H1 (cell line): ENCODE measurements around the gene PITX3. TPM values are rescaled to one million over a fixed set of nuclear protein-coding genes. Genes with fewer than 3 reads are reported as not detected.
"Not testable (repeated sequence)": the region's sequence is repeated elsewhere in the genome, so short reads cannot be mapped to it uniquely, and the experiment has no call there.

Experiments used
- CTCF ChIA-PET: fragments of 300-600 bp; sonication (Branson Sonifier 250); formaldehyde crosslinking; loops from one replicate; lab custom pipeline; 2021; ENCODE audit not compliant: partially characterized antibody; lab: Charles Lee
- POLR2A ChIA-PET: fragments of 300-600 bp; sonication (Branson Sonifier 250); formaldehyde crosslinking; loops from one replicate; lab custom pipeline; 2021; ENCODE audit warnings: inconsistent platforms; ENCODE audit not compliant: partially characterized antibody; lab: Charles Lee
- DNase-seq, 2 experiments: peaks; one replicate each; pipeline versions ENCODE4 v3.0.0 to v3.0.0-alpha.2; 2010 to 2022; ENCODE audit warnings: low spot score in 2 of 2, low read depth in 1 of 2, mixed read lengths in 1 of 2
- FAIRE-seq: peaks from 2 replicates; lab custom pipeline; 2011; peaks lifted over from hg19 to GRCh38; lab: Jason Lieb, UNC
- H2AFZ ChIP-seq: 2 replicates; pipeline ENCODE4 v1.8.1; 2012; ENCODE audit warnings: low read length, inconsistent platforms
- H2AK5ac ChIP-seq: 2 replicates; pipeline ENCODE4 v1.6.1; 2013; ENCODE audit warnings: low read depth, low read length
- H2BK120ac ChIP-seq: replicated peaks from 2 replicates; pipeline ENCODE3; 2013; ENCODE audit warnings: low read depth, low read length, inconsistent platforms
- H2BK12ac ChIP-seq: 2 replicates; pipeline ENCODE4 v1.6.1; 2013; ENCODE audit warnings: low read depth, low read length
- H2BK15ac ChIP-seq: 2 replicates; pipeline ENCODE4 v1.6.1; 2013; ENCODE audit warnings: low read length
- H2BK20ac ChIP-seq: 2 replicates; pipeline ENCODE4 v1.6.1; 2013; ENCODE audit warnings: low read length
- H2BK5ac ChIP-seq: 2 replicates; pipeline ENCODE4 v1.6.1; 2013; ENCODE audit warnings: low read depth, low read length
- H3K14ac ChIP-seq: 2 replicates; pipeline ENCODE4 v1.6.1; 2013; ENCODE audit warnings: inconsistent platforms; ENCODE audit not compliant: insufficient read length
- H3K18ac ChIP-seq: 2 replicates; pipeline ENCODE4 v1.6.1; 2013; ENCODE audit warnings: low read length; ENCODE audit errors: extremely low read depth
- H3K23ac ChIP-seq: 2 replicates; pipeline ENCODE4 v1.6.1; 2013; ENCODE audit warnings: inconsistent platforms; ENCODE audit not compliant: insufficient read length
- H3K23me2 ChIP-seq: 2 replicates; pipeline ENCODE4 v1.6.1; 2013; ENCODE audit warnings: low read depth, low read length
- H3K27ac ChIP-seq: 2 replicates; pipeline ENCODE4 v1.6.1; 2011; ENCODE audit warnings: low read depth, low read length, inconsistent platforms
- H3K27me3 ChIP-seq, 4 experiments: replicated peaks in 1 of 4; 1 replicate in 1 of 4; 2 replicates in 3 of 4; pipeline versions ENCODE4 v1.6.1 to v1.8.1; 2011 to 2013; ENCODE audit warnings: low read length in 3 of 4, mild to moderate bottlenecking in 3 of 4, inconsistent platforms in 2 of 4, mixed read lengths in 2 of 4, moderate library complexity in 1 of 4; ENCODE audit not compliant: control insufficient read depth in 3 of 4, insufficient read depth in 3 of 4; ENCODE audit errors: extremely low read depth in 1 of 4
- H3K36me3 ChIP-seq, 4 experiments: 2 replicates each; pipeline versions ENCODE4 v1.6.1 to v1.8.1; 2011 to 2013; ENCODE audit warnings: mild to moderate bottlenecking in 4 of 4, low read length in 3 of 4, moderate library complexity in 2 of 4, control low read depth in 1 of 4, inconsistent platforms in 1 of 4; ENCODE audit not compliant: insufficient read depth in 4 of 4, control insufficient read depth in 2 of 4
- H3K4ac ChIP-seq: replicated peaks from 2 replicates; pipeline ENCODE3; 2013; ENCODE audit warnings: low read length, low read depth, mixed read lengths, inconsistent platforms; ENCODE audit not compliant: insufficient read length
- H3K4me1 ChIP-seq, 4 experiments: replicated peaks in 1 of 4; 1 replicate in 1 of 4; 2 replicates in 3 of 4; pipeline versions ENCODE4 v1.6.1 to v1.8.1; 2011 to 2013; ENCODE audit warnings: low read length in 3 of 4, inconsistent platforms in 2 of 4, mixed read lengths in 1 of 4; ENCODE audit not compliant: insufficient read depth in 4 of 4, control insufficient read depth in 3 of 4
- H3K4me2 ChIP-seq, 2 experiments: 2 replicates each; pipeline versions ENCODE4 v1.6.1 to v1.8.1; 2011 to 2013; ENCODE audit warnings: low read depth in 2 of 2, low read length in 2 of 2, control low read depth in 1 of 2, inconsistent platforms in 1 of 2, mild to moderate bottlenecking in 1 of 2; ENCODE audit not compliant: insufficient read depth in 1 of 2
- H3K4me3 ChIP-seq, 4 experiments: fragments of 200-600, 300-600 bp in 1 of 4; sonication (generic), shearing (Covaris generic), sonication (Bioruptor Twin) in 1 of 4; 2 replicates each; pipeline versions ENCODE4 v1.5.1 to v1.8.1; 2011 to 2016; ENCODE audit warnings: low read length in 4 of 4, low read depth in 3 of 4, control low read depth in 2 of 4, inconsistent platforms in 2 of 4, mild to moderate bottlenecking in 2 of 4, mixed read lengths in 1 of 4, moderate library complexity in 1 of 4; ENCODE audit not compliant: insufficient read depth in 2 of 4; ENCODE audit errors: extremely low read depth in 1 of 4
- H3K56ac ChIP-seq: replicated peaks from 2 replicates; pipeline ENCODE3; 2013; ENCODE audit warnings: low read depth, mild to moderate bottlenecking, mixed read lengths, low read length, inconsistent platforms; ENCODE audit not compliant: insufficient read length
- H3K79me1 ChIP-seq: 2 replicates; pipeline ENCODE4 v1.6.1; 2013; ENCODE audit warnings: low read depth, low read length, control low read depth
- H3K79me2 ChIP-seq, 2 experiments: 2 replicates each; pipeline versions ENCODE4 v1.6.1 to v1.8.1; 2012 to 2013; ENCODE audit warnings: low read length in 2 of 2, mild to moderate bottlenecking in 2 of 2, inconsistent platforms in 1 of 2; ENCODE audit not compliant: insufficient read depth in 2 of 2, control insufficient read depth in 1 of 2
- H3K9ac ChIP-seq, 4 experiments: replicated peaks in 1 of 4; 1 replicate in 1 of 4; 2 replicates in 3 of 4; pipeline versions ENCODE4 v1.6.1 to v1.8.1; 2011 to 2013; ENCODE audit warnings: low read depth in 3 of 4, low read length in 3 of 4, control low read depth in 2 of 4, mild to moderate bottlenecking in 2 of 4, moderate library complexity in 2 of 4, inconsistent platforms in 1 of 4; ENCODE audit errors: extremely low read depth in 1 of 4
- H3K9me3 ChIP-seq, 2 experiments: 2 replicates each; pipeline versions ENCODE4 v1.6.1 to v1.8.1; 2012 to 2013; ENCODE audit warnings: mild to moderate bottlenecking in 2 of 2, moderate library complexity in 2 of 2, control low read depth in 1 of 2, inconsistent platforms in 1 of 2, low read depth in 1 of 2, low read length in 1 of 2, mixed read lengths in 1 of 2; ENCODE audit not compliant: insufficient read depth in 2 of 2
- H4K20me1 ChIP-seq, 2 experiments: replicated peaks in 1 of 2; 2 replicates each; pipeline versions ENCODE3 to v1.8.1; 2011 to 2013; ENCODE audit warnings: inconsistent platforms in 2 of 2, low read length in 2 of 2, mild to moderate bottlenecking in 1 of 2; ENCODE audit not compliant: insufficient read depth in 2 of 2, control insufficient read depth in 1 of 2
- H4K5ac ChIP-seq: 2 replicates; pipeline ENCODE4 v1.6.1; 2013; ENCODE audit warnings: low read length, low read depth, mixed read lengths, inconsistent platforms; ENCODE audit not compliant: insufficient read length
- H4K8ac ChIP-seq: 2 replicates; pipeline ENCODE4 v1.8.0; 2013; ENCODE audit warnings: mild to moderate bottlenecking, moderate library complexity, low read length, inconsistent platforms; ENCODE audit not compliant: insufficient read depth; ENCODE audit errors: extremely low read depth
- H4K91ac ChIP-seq: replicated peaks from 2 replicates; pipeline ENCODE3; 2013; ENCODE audit warnings: low read length, mixed read lengths, inconsistent platforms; ENCODE audit not compliant: insufficient read length
- WGBS, 2 experiments: shearing (Covaris generic) in 1 of 2; methylation state at CpG; one replicate each; pipeline versions ENCODE4 v1.1.6 to v1.1.7; 2013 to 2015; ENCODE audit warnings: low lambda C conversion rate in 2 of 2, mixed read lengths in 2 of 2, inconsistent platforms in 1 of 2, low coverage in 1 of 2, missing lambda C conversion rate in 1 of 2; ENCODE audit not compliant: insufficient replicate concordance in 2 of 2, insufficient coverage in 1 of 2, insufficient read length in 1 of 2; ENCODE audit errors: extremely low coverage in 1 of 2, missing lambda C conversion rate in 1 of 2; 5-methylcytosine and 5-hydroxymethylcytosine counted together
- polyA plus RNA-seq, 7 experiments: library from polyadenylated mRNA; depleted of rRNA in 3 of 7; stranded (reverse) in 5 of 7; unstranded in 2 of 7; fragments of >200 nt in 5 of 7; fragments of 200-250 nt in 2 of 7; gene quantifications; 1 replicate in 5 of 7; 2 replicates in 1 of 7; 4 replicates in 1 of 7; pipeline versions ENCODE4 v1.2.1 to v1.2.3, GENCODE V29; 2011 to 2013; ENCODE audit warnings: missing spikeins in 2 of 7, mixed read lengths in 2 of 7
- total RNA-seq: library from RNA; stranded (reverse); fragmentation: NEBNext Ultra II Directional; extraction: Animal tissue kit (Norgen Biotek cat#: 25700); gene quantifications from 2 replicates; pipeline ENCODE4 v1.2.1, GENCODE V29; 2021

The PITX3 gene
- total and polyA plus RNA-seq, 2 of the 8 experiments (the other 6 are each of a cell fraction or from before 2014, with no cell fraction given) = 0.18 to 0.41 TPM

DNA sequence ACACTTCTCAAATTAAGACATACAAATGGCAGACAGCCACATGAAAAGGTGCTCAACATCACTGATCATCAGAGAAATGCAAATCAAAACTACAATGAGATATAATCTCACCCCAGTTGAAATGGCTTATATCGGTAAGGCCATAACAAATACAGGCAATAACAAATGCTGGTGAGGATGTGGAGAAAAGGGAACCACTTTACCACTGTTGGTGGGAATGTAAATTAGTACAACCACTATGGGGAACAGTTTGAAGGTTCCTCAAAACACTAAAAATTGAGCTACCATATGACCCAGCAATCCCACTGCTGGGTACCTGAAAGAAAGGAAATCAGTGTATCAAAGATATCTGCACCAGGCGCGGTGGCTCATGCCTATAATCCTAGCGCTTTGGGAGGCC, 27.7 kb downstream of the PITX3 start:
- H2AFZ ChIP-seq, H3K9me3 ChIP-seq, DNase-seq, H2BK15ac ChIP-seq, H3K27ac ChIP-seq, H3K4me2 ChIP-seq, H2BK12ac ChIP-seq, H3K27me3 ChIP-seq, H2BK5ac ChIP-seq, H3K14ac ChIP-seq, H3K23ac ChIP-seq, H3K79me2 ChIP-seq, H4K5ac ChIP-seq, H3K79me1 ChIP-seq, H3K4ac ChIP-seq, H3K4me3 ChIP-seq, FAIRE-seq, H3K18ac ChIP-seq, H3K36me3 ChIP-seq, H4K91ac ChIP-seq, H3K56ac ChIP-seq, H3K9ac ChIP-seq, H2BK20ac ChIP-seq, CTCF ChIA-PET, H2AK5ac ChIP-seq, H2BK120ac ChIP-seq, H4K8ac ChIP-seq, H3K23me2 ChIP-seq, H4K20me1 ChIP-seq, H3K4me1 ChIP-seq: not testable (repeated sequence)
- WGBS, 2 experiments = 90% methylated on average over 4 of the region's 4 CpGs; no CpG with 5 or more reads in 1 of the 2 experiments
- POLR2A ChIA-PET = interaction anchor here (1.0 kb wide), 1 partner anchor 49 kb away, joined by 3 read pairs; no protein-coding TSS in a partner anchor
